DND-41 (cell line): ENCODE results near the gene MEIS1.

Source experiments
- ATAC-seq: fragments of 200-7000 bp; cut with Tn5 transposase; 3 replicates; pipeline ENCODE4 v1.9.1; 2021; ENCODE audit warnings: low read depth; ENCODE audit not compliant: insufficient read depth
- DNase-seq: peaks from one replicate; pipeline ENCODE4 v3.0.0-alpha.2; 2020
- H2AFZ ChIP-seq: 2 replicates; pipeline ENCODE4 v1.6.0; 2012; ENCODE audit warnings: low read depth, low read length
- H3K27ac ChIP-seq: 2 replicates; pipeline ENCODE4 v1.5.1; 2012; ENCODE audit warnings: low read length, inconsistent platforms
- H3K27me3 ChIP-seq: fragments of 200-600 bp; sonication (generic); 2 replicates; pipeline ENCODE4 v1.6.0; 2012; ENCODE audit warnings: low read length, mild to moderate bottlenecking, inconsistent platforms; ENCODE audit not compliant: insufficient read depth, poor library complexity
- H3K36me3 ChIP-seq: 2 replicates; pipeline ENCODE4 v1.5.1; 2012; ENCODE audit warnings: low read length, inconsistent platforms; ENCODE audit not compliant: insufficient read depth
- H3K4me1 ChIP-seq: 2 replicates; pipeline ENCODE4 v1.5.1; 2012; ENCODE audit warnings: mild to moderate bottlenecking, low read length; ENCODE audit not compliant: insufficient read depth
- H3K4me2 ChIP-seq: 2 replicates; pipeline ENCODE4 v1.6.0; 2012; ENCODE audit warnings: mild to moderate bottlenecking, moderate library complexity, low read length, inconsistent platforms; ENCODE audit not compliant: insufficient read depth
- H3K4me3 ChIP-seq, 2 experiments: fragments of 200-600 bp in 1 of 2; shearing (Covaris generic) in 1 of 2; 2 replicates each; pipeline ENCODE4 v1.5.1; 2012 to 2016; ENCODE audit warnings: inconsistent platforms in 2 of 2, low read length in 2 of 2, mild to moderate bottlenecking in 2 of 2, low read depth in 1 of 2, moderate library complexity in 1 of 2
- H3K79me2 ChIP-seq: 2 replicates; pipeline ENCODE4 v1.6.0; 2012; ENCODE audit warnings: low read length, inconsistent platforms; ENCODE audit not compliant: insufficient read depth
- H3K9ac ChIP-seq: 2 replicates; pipeline ENCODE4 v1.6.0; 2012; ENCODE audit warnings: low read depth, mild to moderate bottlenecking, inconsistent platforms, low read length, moderate library complexity
- H3K9me3 ChIP-seq: 2 replicates; pipeline ENCODE4 v1.5.1; 2012; ENCODE audit warnings: low read length, moderate library complexity, mild to moderate bottlenecking, inconsistent platforms; ENCODE audit not compliant: insufficient read depth, severe bottlenecking
- H4K20me1 ChIP-seq: 2 replicates; pipeline ENCODE4 v1.6.0; 2012; ENCODE audit warnings: low read length; ENCODE audit not compliant: insufficient read depth
- CTCF ChIP-seq: IDR thresholded peaks from 2 replicates; pipeline ENCODE4 v1.5.1; 2012; ENCODE audit warnings: borderline replicate concordance, low read length, moderate library complexity, mild to moderate bottlenecking; ENCODE audit not compliant: poor library complexity, severe bottlenecking; ENCODE audit errors: extremely low read depth
- EZH2 ChIP-seq: IDR thresholded peaks from 3 replicates; pipeline ENCODE4 v1.6.1; 2012; ENCODE audit warnings: borderline replicate concordance, low read depth, mild to moderate bottlenecking, moderate library complexity, low read length, inconsistent platforms; ENCODE audit not compliant: severe bottlenecking

Gene MEIS1

GRCh38 chr2:66536997-66537396 is 102.1 kb downstream of the MEIS1 start:
- Histone ChIP-seq H3K79me2 (no peaks in the 10 kb centered on the region), H2AFZ (no peak overlapping the region), H3K4me1 (no peaks in the 10 kb centered on the region), H3K4me2 (no peak overlapping the region), H3K27ac (no peak overlapping the region), H3K4me3 (no peak overlapping the region), H3K9ac (no peak overlapping the region), H3K27me3 (no peaks in the 10 kb centered on the region), H3K36me3 (no peaks in the 10 kb centered on the region), H3K9me3 (no peaks in the 10 kb centered on the region), H4K20me1 (no peaks in the 10 kb centered on the region)
- no peak for TF ChIP-seq EZH2
- no peak for TF ChIP-seq CTCF
- ATAC-seq = no peak
- no peak for DNase-seq

GRCh38 chr2:66538291-66538690 is 103.4 kb downstream of the MEIS1 start:
- H3K9ac ChIP-seq = no peak overlapping the region

GRCh38 chr2:66539452-66539851 is 104.5 kb downstream of the MEIS1 start:
- no peaks in the 10 kb centered on the region for H3K36me3 ChIP-seq
- no peak overlapping the region for H3K27ac ChIP-seq
- H3K27me3 ChIP-seq = no peaks in the 10 kb centered on the region
- H3K79me2 ChIP-seq = no peaks in the 10 kb centered on the region
- H3K9me3 ChIP-seq = no peaks in the 10 kb centered on the region
- H3K4me3 ChIP-seq = no peak overlapping the region
- H4K20me1 ChIP-seq = no peaks in the 10 kb centered on the region
- H3K4me2 ChIP-seq = no peak overlapping the region
- no peak for TF ChIP-seq EZH2
- TF ChIP-seq CTCF = no peak
- H3K9ac ChIP-seq = no peak overlapping the region
- DNase-seq = no peak
- no peaks in the 10 kb centered on the region for H3K4me1 ChIP-seq
- ATAC-seq = no peak
- no peak overlapping the region for H2AFZ ChIP-seq

More at GRCh38 chr2:66538291-66538690, 103.4 kb downstream of the MEIS1 start:
- no peaks in the 10 kb centered on the region for H4K20me1 ChIP-seq
- H3K27me3 ChIP-seq = no peaks in the 10 kb centered on the region
- no peaks in the 10 kb centered on the region for H3K36me3 ChIP-seq
- no peak overlapping the region for H2AFZ ChIP-seq
- H3K4me2 ChIP-seq = no peak overlapping the region
- ATAC-seq (no peak), DNase-seq (no peak)
- H3K27ac ChIP-seq = no peak overlapping the region
- H3K4me1 ChIP-seq = no peaks in the 10 kb centered on the region
- no peaks in the 10 kb centered on the region for H3K9me3 ChIP-seq
- TF ChIP-seq CTCF (no peak), EZH2 (no peak)
- no peak overlapping the region for H3K4me3 ChIP-seq
- H3K79me2 ChIP-seq = no peaks in the 10 kb centered on the region

GRCh38 chr2:66541646-66542045 is 106.7 kb downstream of the MEIS1 start:
- DNase-seq (no peak), ATAC-seq (no peak)
- TF ChIP-seq CTCF (no peak), EZH2 (no peak)
- Histone ChIP-seq H3K9me3 (no peaks in the 10 kb centered on the region), H3K36me3 (no peaks in the 10 kb centered on the region), H2AFZ (no peak overlapping the region), H3K4me1 (no peaks in the 10 kb centered on the region), H3K79me2 (no peaks in the 10 kb centered on the region), H3K27ac (no peak overlapping the region), H3K9ac (no peak overlapping the region), H3K4me3 (no peak overlapping the region), H3K4me2 (no peak overlapping the region), H4K20me1 (no peaks in the 10 kb centered on the region), H3K27me3 (peaks cover 4% of the 10 kb centered on the region)
